ENCODE measurements around the gene ZFX. TPM values are rescaled to one million over a fixed set of nuclear protein-coding genes. Genes with fewer than 3 reads are reported as not detected.

ZFX gene
- total RNA-seq, 2 experiments from 2014 or later = 44.6 to 46.0 TPM

GRCh38 chrX:24232796-24233195 is 83.3 kb downstream of the ZFX start:
- H3K4me1 Mint-ChIP-seq = peaks cover 8% of the 10 kb centered on the region
- H3K27ac Mint-ChIP-seq = no peak overlapping the region
- ChIA-PET CTCF (interaction anchor here (0.8 kb wide), 1 partner anchor 179 kb away, joined by 3 read pairs; no protein-coding TSS in a partner anchor), POLR2A (no interaction called here)
- no peak overlapping the region for H3K4me3 Mint-ChIP-seq
- H3K9me3 Mint-ChIP-seq = no peaks in the 10 kb centered on the region
- no peaks in the 10 kb centered on the region for H3K27me3 Mint-ChIP-seq
- DNase-seq = no peak
- no peaks in the 10 kb centered on the region for H3K36me3 Mint-ChIP-seq (ENCODE audit: low read depth)

GRCh38 chrX:24235084-24235710 is 85.7 kb downstream of the ZFX start:
- DNase-seq = no peak
- H3K4me3 Mint-ChIP-seq = no peak overlapping the region
- H3K27ac Mint-ChIP-seq = no peak overlapping the region
- H3K36me3 Mint-ChIP-seq (ENCODE audit: low read depth) = no peaks in the 10 kb centered on the region
- no peaks in the 10 kb centered on the region for H3K9me3 Mint-ChIP-seq
- ChIA-PET POLR2A (no interaction called here), CTCF (interaction anchor here (0.6 to 1.0 kb wide), 2 partner anchors 11 to 263 kb away, joined by 3 read pairs; no protein-coding TSS in a partner anchor)
- H3K27me3 Mint-ChIP-seq = no peaks in the 10 kb centered on the region
- H3K4me1 Mint-ChIP-seq = peaks cover 8% of the 10 kb centered on the region

- H3K9me3 Mint-ChIP-seq = no peaks in the 10 kb centered on the region
- ChIA-PET CTCF (interaction anchor here (0.7 to 0.9 kb wide), 2 partner anchors 10 to 20 kb away, joined by 3 read pairs; no protein-coding TSS in a partner anchor), POLR2A (no interaction called here)
- no peaks in the 10 kb centered on the region for H3K36me3 Mint-ChIP-seq (ENCODE audit: low read depth)
- no peaks in the 10 kb centered on the region for H3K4me1 Mint-ChIP-seq
- no peak for DNase-seq
- no peak overlapping the region for H3K27ac Mint-ChIP-seq
- no peaks in the 10 kb centered on the region for H3K27me3 Mint-ChIP-seq
- H3K4me3 Mint-ChIP-seq = no peak overlapping the region
These were observed 92.5 kb downstream of the ZFX start for GRCh38 chrX:24241822-24242648.

GRCh38 chrX:24242649-24243175 is 93.2 kb downstream of the ZFX start:
- Mint-ChIP-seq H3K36me3 (ENCODE audit: low read depth) (no peaks in the 10 kb centered on the region), H3K27ac (no peak overlapping the region), H3K27me3 (no peaks in the 10 kb centered on the region), H3K9me3 (no peaks in the 10 kb centered on the region), H3K4me3 (no peak overlapping the region), H3K4me1 (no peaks in the 10 kb centered on the region)
- ChIA-PET POLR2A (no interaction called here), CTCF (interaction anchor here (0.7 to 0.9 kb wide), 2 partner anchors 9 to 19 kb away, joined by 3 read pairs; no protein-coding TSS in a partner anchor)
- DNase-seq = no peak

GRCh38 chrX:24243188-24243587 is 93.7 kb downstream of the ZFX start:
- no peaks in the 10 kb centered on the region for H3K9me3 Mint-ChIP-seq
- no peaks in the 10 kb centered on the region for H3K36me3 Mint-ChIP-seq (ENCODE audit: low read depth)
- H3K27me3 Mint-ChIP-seq = peaks cover 2% of the 10 kb centered on the region
- no peak overlapping the region for H3K4me3 Mint-ChIP-seq
- no peak overlapping the region for H3K27ac Mint-ChIP-seq
- CTCF ChIA-PET = no interaction called here
- H3K4me1 Mint-ChIP-seq = no peaks in the 10 kb centered on the region
- no peak for DNase-seq
- POLR2A ChIA-PET = no interaction called here

- Mint-ChIP-seq H3K4me3 (no peak overlapping the region), H3K27me3 (peaks cover 2% of the 10 kb centered on the region), H3K27ac (no peak overlapping the region), H3K9me3 (no peaks in the 10 kb centered on the region), H3K4me1 (no peaks in the 10 kb centered on the region), H3K36me3 (ENCODE audit: low read depth) (no peaks in the 10 kb centered on the region)
- CTCF ChIA-PET = no interaction called here
- no peak for DNase-seq
- POLR2A ChIA-PET = no interaction called here
These were observed 94.2 kb downstream of the ZFX start for GRCh38 chrX:24243692-24244091.

- H3K4me3 Mint-ChIP-seq = no peak overlapping the region
- CTCF ChIA-PET = no interaction called here
- POLR2A ChIA-PET = no interaction called here
- peaks cover 2% of the 10 kb centered on the region for H3K27me3 Mint-ChIP-seq
- no peaks in the 10 kb centered on the region for H3K9me3 Mint-ChIP-seq
- DNase-seq = no peak
- no peaks in the 10 kb centered on the region for H3K36me3 Mint-ChIP-seq (ENCODE audit: low read depth)
- no peaks in the 10 kb centered on the region for H3K4me1 Mint-ChIP-seq
- no peak overlapping the region for H3K27ac Mint-ChIP-seq
These were observed 95.7 kb downstream of the ZFX start for GRCh38 chrX:24245202-24245601.

GRCh38 chrX:24248042-24248441 is 98.5 kb downstream of the ZFX start:
- H3K27me3 Mint-ChIP-seq = peaks cover 2% of the 10 kb centered on the region
- DNase-seq = no peak
- no peak overlapping the region for H3K27ac Mint-ChIP-seq
- ChIA-PET CTCF (interaction anchor here (0.6 kb wide), 1 partner anchor 21 kb away, joined by 4 read pairs; no protein-coding TSS in a partner anchor), POLR2A (no interaction called here)
- no peaks in the 10 kb centered on the region for H3K9me3 Mint-ChIP-seq
- H3K36me3 Mint-ChIP-seq (ENCODE audit: low read depth) = no peaks in the 10 kb centered on the region
- H3K4me1 Mint-ChIP-seq = no peaks in the 10 kb centered on the region
- H3K4me3 Mint-ChIP-seq = no peak overlapping the region

GRCh38 chrX:24253030-24253429 is 103.5 kb downstream of the ZFX start:
- Mint-ChIP-seq H3K36me3 (ENCODE audit: low read depth) (no peaks in the 10 kb centered on the region), H3K9me3 (no peaks in the 10 kb centered on the region), H3K4me1 (no peaks in the 10 kb centered on the region), H3K27me3 (peaks cover under 1% of the 10 kb centered on the region), H3K27ac (no peak overlapping the region), H3K4me3 (no peak overlapping the region)
- CTCF ChIA-PET = no interaction called here
- POLR2A ChIA-PET = no interaction called here
- no peak for DNase-seq

GRCh38 chrX:24253469-24253868 is 103.9 kb downstream of the ZFX start:
- Mint-ChIP-seq H3K9me3 (no peaks in the 10 kb centered on the region), H3K4me1 (no peaks in the 10 kb centered on the region), H3K27ac (no peak overlapping the region), H3K27me3 (no peaks in the 10 kb centered on the region), H3K4me3 (no peak overlapping the region), H3K36me3 (ENCODE audit: low read depth) (no peaks in the 10 kb centered on the region)
- ChIA-PET CTCF (no interaction called here), POLR2A (no interaction called here)
- no peak for DNase-seq

GRCh38 chrX:24257011-24257410 is 107.5 kb downstream of the ZFX start:
- no peaks in the 10 kb centered on the region for H3K36me3 Mint-ChIP-seq (ENCODE audit: low read depth)
- H3K27me3 Mint-ChIP-seq = no peaks in the 10 kb centered on the region
- ChIA-PET CTCF (no interaction called here), POLR2A (no interaction called here)
- H3K4me3 Mint-ChIP-seq = no peak overlapping the region
- no peak for DNase-seq
- no peak overlapping the region for H3K27ac Mint-ChIP-seq
- peaks cover 13% of the 10 kb centered on the region for H3K4me1 Mint-ChIP-seq
- H3K9me3 Mint-ChIP-seq = no peaks in the 10 kb centered on the region

GRCh38 chrX:24259544-24260240 is 110.2 kb downstream of the ZFX start:
- Mint-ChIP-seq H3K4me3 (no peak overlapping the region), H3K27me3 (no peaks in the 10 kb centered on the region), H3K36me3 (ENCODE audit: low read depth) (no peaks in the 10 kb centered on the region), H3K4me1 (peaks cover 29% of the 10 kb centered on the region), H3K9me3 (no peaks in the 10 kb centered on the region), H3K27ac (no peak overlapping the region)
- ChIA-PET CTCF (interaction anchor here (0.6 to 2.5 kb wide), 4 partner anchors 8 to 125 kb away, joined by 3 to 7 read pairs (median 3); no protein-coding TSS in a partner anchor), POLR2A (interaction anchor here (0.8 kb wide), 1 partner anchor 111 kb away, joined by 3 read pairs; no protein-coding TSS in a partner anchor)
- peak; percentile 44 for DNase-seq

Data from activated CD4-positive, alpha-beta T cell treated with anti-CD3 and anti-CD28 coated beads, Interleukin-2, amount 10 ng/mL, durations not matched to agents 7 days and 5 days (primary cell).